Sigmoid colon (tissue), 7 donors: ENCODE measurements around the gene FABP2. TPM values are rescaled to one million over a fixed set of nuclear protein-coding genes. Genes with fewer than 3 reads are reported as not detected.
"Not testable (repeated sequence)": the region's sequence is repeated elsewhere in the genome, so short reads cannot be mapped to it uniquely, and the experiment has no call there.

Source experiments
- DNase-seq: peaks from one replicate; pipeline ENCODE4 v3.0.0-alpha.2; 2019
- H3K27ac ChIP-seq, 4 donors: fragments of 200-600 bp; sonication (generic); one replicate each; pipeline ENCODE4 v1.5.1; 2016 to 2019; ENCODE audit warnings: mild to moderate bottlenecking in 1 of 4
- H3K27me3 ChIP-seq, 3 donors: fragments of 200-600 bp; sonication (generic); one replicate each; pipeline ENCODE4 v1.5.1; 2019; ENCODE audit warnings: mild to moderate bottlenecking in 1 of 3
- H3K36me3 ChIP-seq, 4 donors: fragments of 200-600 bp; sonication (generic); one replicate each; pipeline ENCODE4 v1.5.1; 2016 to 2019
- H3K4me1 ChIP-seq, 4 donors: fragments of 200-600 bp; sonication (generic); one replicate each; pipeline ENCODE4 v1.5.1; 2017 to 2019
- H3K4me3 ChIP-seq, 4 donors: fragments of 200-600 bp; sonication (generic); one replicate each; pipeline ENCODE4 v1.5.1; 2017 to 2019; ENCODE audit warnings: mild to moderate bottlenecking in 2 of 4, moderate library complexity in 1 of 4
- H3K9me3 ChIP-seq, 4 donors: fragments of 200-600 bp in 3 of 4; sonication (generic) in 3 of 4; one replicate each; pipeline versions ENCODE4 v1.5.1 to v1.6.1; 2013 to 2019
- EP300 ChIP-seq, 4 donors: sonication (generic); formaldehyde crosslinking; IDR thresholded peaks; one replicate each; pipeline ENCODE4 v1.6.1; 2017; ENCODE audit warnings: antibody characterized with exemption in 4 of 4
- POLR2A ChIP-seq, 2 donors: fragments of 450-650 bp; IDR thresholded peaks; one replicate each; pipeline ENCODE4 v1.6.1; 2016; ENCODE audit warnings: antibody characterized with exemption in 2 of 2, mild to moderate bottlenecking in 2 of 2, moderate library complexity in 2 of 2
- POLR2AphosphoS5 ChIP-seq, 4 donors: sonication (generic); formaldehyde crosslinking; IDR thresholded peaks; one replicate each; pipeline ENCODE4 v1.6.1; 2017; ENCODE audit warnings: antibody characterized with exemption in 4 of 4
- WGBS, 2 donors: extraction: QIAGEN DNeasy Blood & Tissue Kit; methylation state at CpG; one replicate each; pipeline ENCODE4 v1.1.7; 2013; 5-methylcytosine and 5-hydroxymethylcytosine counted together
- intact Hi-C: fragments of 100-400 bp; cut with DNase I; formaldehyde crosslinking; loops from one replicate; pipeline ENCODE4 v1.15.1; 2023
- polyA plus RNA-seq, 3 donors: library from polyadenylated mRNA; stranded (reverse); fragments of 200-250 nt; gene quantifications; one replicate each; pipeline ENCODE4 v1.2.3, GENCODE V29; 2013
- total RNA-seq, 4 donors: library from RNA; depleted of rRNA; stranded (reverse); fragments of >200 nt; gene quantifications; one replicate each; pipeline ENCODE4 v1.1.0, GENCODE V29; 2016
- donor health status: healthy with polysubstance abuse.
- donor health status: Bipolar disorder and iron deficiency.
- donor health status: healthy.

FABP2 gene
- total RNA-seq (not detected), polyA plus RNA-seq (100 to 1,000 TPM in 2 of 3 donors, 10 to 100 TPM in 1; 22.1 to 167 (median 110) TPM)

DNA sequence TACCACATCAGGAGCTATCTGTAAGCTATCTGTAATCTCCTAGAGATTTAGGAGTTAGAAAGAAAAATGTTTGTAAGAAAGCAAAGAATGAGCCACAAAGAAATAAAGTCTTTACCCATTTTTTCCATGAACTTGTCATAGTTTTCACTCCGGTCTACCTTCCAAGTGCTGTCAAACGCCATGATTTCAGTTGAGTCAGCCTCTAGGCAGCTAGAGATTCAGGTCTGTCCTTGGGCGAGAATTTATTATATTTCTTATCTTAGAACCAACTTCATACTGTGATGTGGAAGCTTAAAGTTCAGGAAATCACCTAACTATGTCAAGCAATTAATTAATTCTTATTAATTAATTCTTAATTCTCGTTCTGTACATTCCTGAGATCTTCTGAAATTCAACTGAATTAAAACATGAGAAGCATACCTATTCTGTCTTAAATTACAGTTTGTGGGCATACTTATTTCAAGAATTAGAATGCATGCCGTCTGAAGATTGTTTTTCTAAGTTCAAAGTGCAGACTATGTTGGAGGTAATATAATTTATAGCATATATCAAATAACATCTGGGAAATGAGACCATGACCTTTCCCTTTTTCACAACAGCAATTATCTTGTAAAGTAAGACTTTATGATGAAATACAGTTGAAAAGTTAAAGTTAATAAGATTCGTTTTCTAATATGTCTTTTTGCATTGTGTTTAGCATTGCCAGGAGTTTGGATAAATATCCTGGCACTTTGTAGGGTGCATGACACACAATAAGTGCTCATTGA is at the start of gene FABP2:
Gene FABP2, minus strand, starts transcription at position 218 of the 767 bp plus-strand sequence. Its CDS starts 36 bp downstream, at position 182.
- TF ChIP-seq EP300 (IDR thresholded peaks at IDR 0.05): no peak
- TF ChIP-seq POLR2AphosphoS5 (IDR thresholded peaks at IDR 0.05): no peak
- TF ChIP-seq POLR2A (IDR thresholded peaks at IDR 0.05): no peak

DNA sequence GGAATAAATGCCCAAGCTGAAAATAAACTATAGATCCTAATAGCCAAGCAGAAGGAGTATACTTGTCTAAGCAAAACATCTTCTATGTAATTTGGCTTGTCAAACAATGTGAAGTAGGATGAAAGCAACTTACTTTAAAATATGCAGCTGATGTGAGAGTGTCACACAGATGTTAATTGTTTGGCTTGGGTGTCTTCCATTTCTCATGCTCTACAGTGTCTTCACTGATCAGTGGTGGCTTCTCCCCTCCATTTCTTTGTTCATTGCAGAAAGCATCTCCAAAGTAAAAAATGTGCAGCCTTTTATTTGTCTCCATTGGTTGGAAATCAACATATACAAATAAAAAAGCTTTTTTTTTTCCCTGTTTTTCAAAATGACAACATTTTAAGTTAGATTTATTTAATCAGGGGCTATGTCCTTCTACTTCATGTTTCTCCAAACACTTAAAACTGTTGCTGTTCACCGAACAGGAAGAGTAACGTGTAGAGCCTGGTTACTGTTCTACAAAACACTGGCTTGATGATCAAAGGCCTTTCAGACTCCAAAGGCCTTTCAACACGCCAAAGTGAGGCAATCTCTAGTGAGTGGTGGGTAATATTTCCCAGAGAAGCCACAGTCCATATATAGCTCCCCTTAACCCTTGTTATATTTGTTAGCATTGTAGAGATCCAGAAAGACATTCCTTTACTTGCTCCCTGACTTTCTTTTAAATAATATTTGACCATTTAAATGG is 49.2 kb upstream of the FABP2 start:
- H3K4me3 ChIP-seq: not testable (repeated sequence)

More for the DNA sequence above, at the start of gene FABP2:
- Histone ChIP-seq H3K27me3 (no peaks in the 10 kb centered on the region), H3K27ac (no peak within 1 kb of the TSS), H3K9me3 (no peaks in the 10 kb centered on the region), H3K4me3 (no peak within 1 kb of the TSS), H3K4me1 (no peaks in the 10 kb centered on the region), H3K36me3 (no peaks in the 10 kb centered on the region)
- DNase-seq: no peak
- WGBS, 2 donors: 19 to 64% methylated on average over 6 of the region's 6 CpGs
- intact Hi-C loops: no loop called here

DNA sequence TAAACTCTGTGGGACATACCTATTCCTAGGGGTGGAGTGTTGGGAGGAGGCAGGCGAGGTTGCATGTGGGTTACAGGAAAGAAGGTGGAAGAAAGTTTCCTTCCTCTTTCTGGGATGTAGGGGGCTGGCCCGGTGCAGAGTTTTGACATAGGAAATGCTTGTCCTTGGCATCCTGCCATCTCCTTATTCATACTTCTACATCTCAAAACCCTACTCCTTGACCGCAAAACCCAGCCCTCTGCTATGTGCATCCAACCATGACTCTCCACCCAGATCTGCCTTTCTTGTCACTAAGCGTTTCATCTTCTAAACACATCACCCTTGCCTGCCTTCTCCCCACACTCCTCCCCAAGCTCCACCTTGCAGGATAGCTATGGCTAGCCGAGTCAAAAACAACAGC is 48.5 kb upstream of the FABP2 start:
- H3K9me3 ChIP-seq, H3K4me1 ChIP-seq, H3K27ac ChIP-seq, intact Hi-C loops, H3K27me3 ChIP-seq, H3K36me3 ChIP-seq, H3K4me3 ChIP-seq, DNase-seq: not testable (repeated sequence)
- 24 to 65% methylated on average over 5 of the region's 5 CpGs for WGBS, 2 donors

More for the DNA sequence above, 49.2 kb upstream of the FABP2 start:
- H3K27ac ChIP-seq, H3K36me3 ChIP-seq, H3K9me3 ChIP-seq, DNase-seq, intact Hi-C loops, H3K4me1 ChIP-seq, H3K27me3 ChIP-seq: not testable (repeated sequence)
- WGBS, 2 donors: 26 to 66% methylated on average over 3 of the region's 3 CpGs

DNA sequence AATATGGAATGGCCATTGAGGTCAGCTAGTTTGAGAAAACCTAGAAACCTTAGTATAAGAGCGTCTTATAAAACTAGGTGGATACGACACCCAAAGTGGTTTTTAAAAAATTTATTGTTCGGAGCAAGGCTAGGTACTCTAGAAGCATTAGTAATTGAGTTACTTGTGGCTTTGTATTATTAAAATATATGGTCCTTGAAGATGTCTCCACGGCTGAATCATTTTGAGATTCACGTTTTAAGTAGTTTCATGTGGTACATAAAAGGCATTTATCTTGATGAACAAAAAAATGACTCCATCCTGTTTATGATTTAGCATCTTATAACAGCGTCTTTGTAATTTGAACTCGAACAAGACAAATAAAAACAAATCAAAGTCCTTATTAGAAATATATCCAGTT is 44.9 kb upstream of the FABP2 start:
- H3K36me3 ChIP-seq, H3K27ac ChIP-seq, intact Hi-C loops, H3K9me3 ChIP-seq, H3K27me3 ChIP-seq, H3K4me1 ChIP-seq, DNase-seq, H3K4me3 ChIP-seq: not testable (repeated sequence)
- WGBS, 2 donors: 64 to 71% methylated on average over 7 of the region's 7 CpGs

DNA sequence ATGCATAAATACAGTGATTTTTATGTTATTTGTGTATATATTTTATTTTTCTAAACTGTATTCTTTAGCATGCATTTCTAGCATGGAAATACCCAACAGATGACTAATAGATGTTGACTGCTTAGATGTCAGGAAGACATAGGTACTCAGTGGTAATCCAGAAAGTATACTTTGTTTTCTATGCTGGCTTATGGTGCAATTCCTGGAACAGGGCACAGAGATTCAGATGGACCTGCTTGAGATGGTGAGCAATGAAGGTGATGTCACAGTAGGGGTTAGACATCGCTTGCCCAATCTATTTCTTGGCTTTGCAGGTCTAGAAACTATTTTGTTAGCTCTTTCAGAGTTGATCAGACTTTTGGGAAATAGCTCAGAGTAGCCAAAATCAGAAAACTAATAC is 42.3 kb upstream of the FABP2 start:
- H3K4me3 ChIP-seq, H3K4me1 ChIP-seq, H3K36me3 ChIP-seq, intact Hi-C loops, H3K27ac ChIP-seq, H3K9me3 ChIP-seq, H3K27me3 ChIP-seq, DNase-seq: not testable (repeated sequence)
- 88 to 92% methylated on average over 1 of the region's 1 CpG for WGBS, 2 donors

GRCh38 chr4:119363372-119363771 is 41.4 kb upstream of the FABP2 start:
- intact Hi-C loops, H3K36me3 ChIP-seq, H3K4me1 ChIP-seq, H3K9me3 ChIP-seq, H3K27ac ChIP-seq, DNase-seq, H3K27me3 ChIP-seq, H3K4me3 ChIP-seq: not testable (repeated sequence)
- 70 to 86% methylated on average over 6 of the region's 6 CpGs for WGBS, 2 donors

GRCh38 chr4:119362413-119362812 is 40.5 kb upstream of the FABP2 start:
- WGBS, 2 donors: 91 to 93% methylated on average over 3 of the region's 3 CpGs
- H3K4me3 ChIP-seq, H3K36me3 ChIP-seq, H3K27ac ChIP-seq, H3K4me1 ChIP-seq, H3K9me3 ChIP-seq, intact Hi-C loops, DNase-seq, H3K27me3 ChIP-seq: not testable (repeated sequence)

DNA sequence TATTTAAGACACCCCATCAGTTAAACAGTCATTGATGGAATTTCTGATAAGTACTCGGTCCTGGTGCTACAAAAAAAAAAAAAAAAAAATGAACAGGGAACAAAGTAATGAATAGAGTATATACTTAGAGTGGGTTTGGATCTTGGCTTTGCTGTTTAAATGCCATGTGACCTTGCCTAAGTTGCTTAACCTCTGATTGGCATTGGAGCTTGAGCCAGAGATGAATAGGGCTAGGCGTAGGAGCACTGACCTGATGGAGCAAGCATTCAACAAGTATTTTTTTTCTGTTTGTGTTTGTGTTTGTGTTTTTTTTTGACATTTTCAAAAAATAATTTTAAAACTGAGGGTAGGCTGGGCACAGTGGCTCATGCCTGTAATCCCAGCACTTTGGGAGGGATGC is 37.9 kb upstream of the FABP2 start:
- H3K36me3 ChIP-seq, H3K4me1 ChIP-seq, H3K9me3 ChIP-seq, H3K4me3 ChIP-seq, H3K27me3 ChIP-seq, intact Hi-C loops, H3K27ac ChIP-seq, DNase-seq: not testable (repeated sequence)
- 84 to 92% methylated on average over 2 of the region's 2 CpGs for WGBS, 2 donors

- H3K4me1 ChIP-seq, DNase-seq, H3K9me3 ChIP-seq, H3K4me3 ChIP-seq, H3K27ac ChIP-seq, H3K27me3 ChIP-seq, intact Hi-C loops, H3K36me3 ChIP-seq: not testable (repeated sequence)
- 95 to 96% methylated on average over 1 of the region's 1 CpG for WGBS, 2 donors
These were observed 34.9 kb upstream of the FABP2 start for GRCh38 chr4:119356796-119357195.

- H3K27ac ChIP-seq, H3K27me3 ChIP-seq, H3K4me1 ChIP-seq, H3K4me3 ChIP-seq, DNase-seq, H3K9me3 ChIP-seq, intact Hi-C loops, H3K36me3 ChIP-seq: not testable (repeated sequence)
- 83 to 97% methylated on average over 1 of the region's 1 CpG for WGBS, 2 donors
These were observed 34.1 kb upstream of the FABP2 start for GRCh38 chr4:119356041-119356440.

GRCh38 chr4:119353364-119353763 is 31.4 kb upstream of the FABP2 start:
- H3K27me3 ChIP-seq, H3K4me1 ChIP-seq, H3K9me3 ChIP-seq, H3K27ac ChIP-seq, intact Hi-C loops, DNase-seq, H3K36me3 ChIP-seq, H3K4me3 ChIP-seq: not testable (repeated sequence)
- WGBS, 2 donors: 34 to 70% methylated on average over 3 of the region's 3 CpGs

DNA sequence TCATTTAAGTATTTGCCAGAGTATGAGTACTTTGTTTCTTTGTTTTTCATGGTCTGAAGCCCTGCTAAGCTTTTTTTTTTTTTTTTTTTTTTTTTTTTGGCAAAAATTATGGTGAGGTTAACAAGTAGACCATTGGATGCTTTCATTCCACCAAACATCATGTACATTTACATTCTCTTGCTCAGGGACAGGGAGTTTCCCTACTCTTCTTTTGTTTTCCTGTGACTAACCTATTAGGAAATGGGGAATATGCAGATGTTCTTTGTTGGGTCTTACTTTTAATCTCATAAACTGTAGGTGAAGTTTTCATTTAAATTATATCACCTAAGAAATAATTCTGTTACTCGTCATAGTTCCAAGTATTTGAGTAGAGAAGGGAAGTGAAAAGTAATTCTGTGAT is 26.2 kb upstream of the FABP2 start:
- DNase-seq, H3K27ac ChIP-seq, H3K4me3 ChIP-seq, H3K36me3 ChIP-seq, intact Hi-C loops, H3K9me3 ChIP-seq, H3K27me3 ChIP-seq, H3K4me1 ChIP-seq: not testable (repeated sequence)
- WGBS, 2 donors: 88 to 90% methylated on average over 1 of the region's 1 CpG
